GM03348 (cell line): ENCODE results near the gene DMWD.

ENCODE experiments used
- DNase-seq: peaks from one replicate; pipeline ENCODE4 v3.0.0; 2012; ENCODE audit warnings: low spot score

Gene DMWD

DNA sequence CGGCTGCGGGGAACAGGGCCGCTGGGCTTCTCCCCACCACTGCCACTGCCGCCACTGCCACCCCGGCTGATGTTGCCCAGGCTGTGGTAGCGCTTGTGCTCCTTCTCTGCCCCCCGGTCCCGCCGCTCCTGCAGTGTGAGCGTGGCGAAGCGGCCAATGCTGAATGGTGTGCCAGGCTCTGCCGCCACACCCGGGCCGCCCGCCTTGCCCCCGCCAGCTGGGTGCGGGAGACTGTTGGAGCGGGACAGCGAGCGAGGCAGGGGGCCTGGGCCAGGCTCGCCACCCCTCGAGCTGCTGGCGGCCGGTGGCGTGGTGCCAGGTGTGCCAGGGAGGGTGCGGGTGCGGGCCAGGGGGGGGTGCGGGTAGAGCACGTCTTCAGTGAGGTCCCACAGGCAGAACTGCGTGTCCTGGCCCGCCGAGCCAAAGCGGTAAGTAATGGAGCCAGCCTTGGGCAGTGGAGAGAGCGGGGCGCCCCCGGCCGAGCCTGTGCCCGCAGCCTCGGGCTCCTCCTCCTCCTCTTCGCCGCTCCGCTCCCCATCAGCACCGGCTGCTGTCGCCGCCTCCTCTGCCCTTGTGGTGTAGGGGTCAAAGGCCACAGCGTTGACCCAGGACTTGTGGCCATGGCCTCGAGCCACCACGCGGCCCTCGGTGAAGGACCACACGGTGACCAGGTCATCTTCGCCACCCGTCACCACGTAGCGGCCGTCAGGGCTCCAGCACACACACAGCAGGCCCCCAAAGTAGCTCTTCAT is 6.7 kb downstream of the DMWD start:
- DNase-seq: no peak

DNA sequence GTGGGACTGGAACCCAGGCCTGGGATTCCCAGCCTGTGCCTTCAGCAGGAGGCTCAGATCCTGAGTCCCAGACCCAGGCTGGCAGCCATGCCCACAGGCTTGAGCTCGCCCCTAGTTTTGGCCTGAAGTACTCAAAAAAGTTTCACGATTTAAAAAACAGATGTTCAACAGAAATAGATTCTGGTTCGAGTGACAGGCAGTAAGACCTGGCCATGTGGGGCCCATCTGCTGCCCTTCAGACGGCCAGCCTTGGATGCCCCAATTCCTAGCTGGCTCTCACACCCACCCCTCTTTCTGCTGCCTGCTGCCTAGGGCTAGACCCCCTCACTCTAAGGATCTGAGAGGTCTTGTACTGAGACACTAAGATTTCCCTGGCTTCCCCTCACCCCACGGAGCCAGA is 7.5 kb downstream of the DMWD start:
- DNase-seq: no peak

DNA sequence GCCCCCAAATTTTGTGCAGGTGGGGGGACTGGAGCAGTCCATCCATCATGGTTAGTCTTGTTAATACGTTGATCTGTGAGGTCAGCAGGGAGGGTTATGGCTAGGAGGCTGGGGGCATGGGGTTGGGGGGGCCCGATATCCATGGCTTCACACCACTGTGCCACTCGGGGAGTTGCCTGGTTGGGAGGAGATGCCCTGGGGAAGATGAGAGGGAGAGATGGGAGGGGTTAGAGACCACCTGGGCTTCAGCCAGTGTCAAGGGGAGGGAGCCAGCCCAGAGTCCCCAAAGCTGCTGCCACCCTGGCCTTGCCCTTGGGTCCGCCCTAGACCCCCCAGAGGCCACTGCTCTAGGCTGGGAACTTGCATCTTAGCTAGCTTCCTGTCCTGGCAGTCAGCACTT is 8.5 kb downstream of the DMWD start:
- DNase-seq: no peak

DNA sequence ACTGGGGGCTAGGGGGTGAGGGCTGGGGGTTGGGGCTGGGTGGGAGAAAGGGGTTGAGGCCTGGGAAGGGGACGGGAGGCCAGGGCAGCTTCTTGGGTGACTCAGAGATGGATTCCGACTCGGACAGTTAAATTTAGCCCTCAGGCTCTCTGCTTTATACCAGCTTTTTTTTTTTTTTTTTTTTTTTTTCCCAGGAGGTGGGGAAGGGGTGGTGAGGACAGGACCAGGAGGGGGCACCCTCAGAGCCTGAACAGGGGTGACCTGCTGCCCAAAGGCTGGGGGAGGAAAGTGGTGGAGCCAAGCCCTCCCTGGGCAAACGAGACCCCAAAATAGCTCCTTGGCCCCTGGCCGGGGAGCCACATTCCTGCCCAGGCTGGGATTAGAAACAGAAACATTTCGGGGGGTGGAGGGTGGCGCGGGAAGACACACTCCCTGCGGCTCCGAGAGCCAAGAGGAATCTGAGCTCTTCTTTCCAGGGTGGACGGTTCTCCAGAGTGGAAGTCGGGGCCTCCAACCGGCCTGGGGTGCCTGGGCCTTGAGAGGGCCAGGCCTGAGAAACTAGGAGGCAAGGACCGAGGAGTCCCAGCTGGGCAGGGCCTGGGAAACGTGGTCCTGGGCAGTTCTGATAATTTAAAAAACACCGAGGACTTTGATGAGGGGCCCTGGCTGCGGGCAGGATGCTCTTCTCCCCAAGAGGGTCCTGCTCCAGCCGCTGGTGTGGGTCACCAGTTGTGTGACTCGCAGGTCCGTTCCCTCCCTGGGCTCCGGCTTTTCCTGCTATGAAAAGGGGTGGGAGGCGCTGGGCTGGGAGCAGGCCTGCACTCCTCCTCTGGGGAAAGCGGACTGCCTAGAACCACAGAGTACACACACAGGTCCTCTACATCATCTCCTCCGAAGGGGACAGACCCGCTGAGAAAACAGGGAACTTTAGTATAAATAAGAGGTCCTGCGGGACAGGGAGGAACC is 9.5 kb downstream of the DMWD start:
- DNase-seq: peak; percentile 83

DNA sequence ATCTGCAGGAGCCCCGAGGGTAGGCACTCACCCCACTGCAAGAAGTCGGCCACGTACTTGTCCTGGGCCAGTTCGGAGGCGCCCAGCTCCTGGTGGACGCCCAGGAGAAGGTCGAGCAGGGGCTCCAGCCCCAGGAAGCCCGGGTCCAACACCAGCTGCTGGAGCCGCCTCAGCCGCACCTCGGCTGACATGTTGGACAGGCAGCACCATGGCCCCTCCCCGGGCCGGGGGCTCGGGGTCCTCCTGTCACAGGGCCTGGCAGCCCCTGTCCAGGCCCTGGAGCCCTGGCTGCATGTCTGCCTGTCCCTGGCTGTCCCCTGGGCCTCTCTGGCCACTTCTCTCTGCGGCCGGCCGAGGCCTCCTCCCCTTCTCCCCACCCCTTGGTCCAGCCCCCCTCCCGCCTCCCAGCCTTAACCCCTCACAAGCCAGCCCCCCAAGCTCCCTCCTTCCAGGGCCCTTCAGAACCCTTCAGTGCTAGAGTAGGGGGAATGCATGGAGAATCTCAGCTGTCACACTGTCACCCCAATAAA is 10.4 kb downstream of the DMWD start, which contains the start of gene DMPK:
Gene DMPK, minus strand, starts transcription at position 329 of the 530 bp plus-strand sequence. Its CDS starts 138 bp downstream, at position 191.
- DNase-seq: peak; percentile 78

DNA sequence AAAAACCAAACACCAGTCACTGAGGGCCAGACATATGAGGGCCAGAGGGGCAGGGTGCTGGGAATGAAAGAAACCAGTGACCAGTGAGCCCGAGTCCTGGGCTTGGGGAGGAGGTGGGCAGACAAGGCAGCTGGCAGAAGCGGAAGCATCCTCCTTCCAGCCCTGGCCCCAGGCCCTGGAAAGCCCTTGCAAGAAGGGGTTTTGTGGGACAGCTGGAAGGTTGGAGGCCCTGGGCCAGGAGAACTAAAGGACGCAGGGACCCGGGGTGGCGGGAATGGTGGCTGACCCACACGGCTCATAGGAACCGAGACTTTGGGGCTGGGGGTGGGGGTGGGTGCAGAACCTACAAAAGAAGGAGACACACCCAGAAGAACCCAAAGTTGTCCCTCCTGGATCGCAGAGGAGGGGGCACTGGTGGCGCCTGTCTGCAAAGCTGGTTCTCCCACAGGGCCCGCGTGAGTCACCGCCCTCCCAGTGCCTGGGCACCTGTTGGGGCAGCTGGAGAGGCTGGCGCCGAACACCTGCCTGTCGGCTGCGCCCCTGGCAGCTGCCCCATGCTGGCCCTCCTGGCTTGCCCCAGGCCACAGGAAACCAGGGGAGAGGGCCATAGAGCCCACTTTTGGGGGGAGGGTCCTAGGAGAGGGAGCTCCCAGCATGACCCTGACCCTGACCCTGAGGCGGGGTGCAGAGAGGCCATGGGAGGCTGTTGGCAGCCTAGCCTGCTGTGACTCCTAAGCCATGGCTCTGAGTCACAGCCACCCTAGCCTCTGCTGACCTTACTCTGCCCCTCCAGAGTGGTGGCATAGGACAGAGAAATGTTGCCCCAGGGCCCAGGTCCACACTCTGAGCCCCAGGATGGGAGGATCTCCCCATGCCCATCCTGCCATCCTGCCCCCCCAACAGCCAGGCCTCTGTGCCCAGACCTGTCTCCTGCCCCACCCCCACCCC is 11.2 kb downstream of the DMWD start:
- DNase-seq: no peak

DNA sequence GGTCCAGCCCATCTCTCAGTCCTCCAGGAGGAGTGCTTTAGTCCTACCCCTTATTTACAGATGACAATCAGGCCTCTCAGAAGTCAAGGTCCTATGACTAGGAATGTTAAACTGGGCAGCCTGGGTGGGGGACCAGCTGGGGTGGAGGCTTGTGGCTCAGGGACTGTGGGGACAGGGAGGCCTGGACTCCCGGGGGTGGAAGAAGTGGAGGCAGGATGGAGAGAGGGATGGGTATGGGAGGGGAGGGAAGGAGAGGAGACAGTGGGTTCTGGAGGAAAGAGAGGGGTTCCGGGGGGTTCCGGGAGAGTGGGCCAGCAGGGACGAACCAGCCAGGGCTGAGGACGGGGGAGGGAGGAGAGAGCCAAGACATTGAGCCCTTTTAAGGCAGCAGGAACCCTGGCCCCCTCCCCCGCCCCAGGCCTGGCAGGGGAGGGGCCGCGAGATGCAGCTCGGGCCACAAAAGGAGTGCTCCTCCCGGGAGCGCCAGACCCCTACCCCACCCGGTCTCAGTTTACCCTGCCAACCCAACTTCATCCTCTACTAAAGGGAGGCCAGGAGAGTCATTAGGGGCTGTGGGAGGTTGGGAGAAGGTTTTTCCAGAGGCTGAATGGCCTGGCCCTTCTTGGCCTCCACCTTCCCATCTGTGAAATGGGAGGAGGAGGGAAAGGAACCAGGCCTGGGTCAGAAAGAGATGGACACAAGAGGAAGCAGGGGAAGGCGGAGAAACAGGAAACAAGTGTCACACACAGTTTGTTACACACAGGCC is 12.0 kb downstream of the DMWD start:
- no peak for DNase-seq

DNA sequence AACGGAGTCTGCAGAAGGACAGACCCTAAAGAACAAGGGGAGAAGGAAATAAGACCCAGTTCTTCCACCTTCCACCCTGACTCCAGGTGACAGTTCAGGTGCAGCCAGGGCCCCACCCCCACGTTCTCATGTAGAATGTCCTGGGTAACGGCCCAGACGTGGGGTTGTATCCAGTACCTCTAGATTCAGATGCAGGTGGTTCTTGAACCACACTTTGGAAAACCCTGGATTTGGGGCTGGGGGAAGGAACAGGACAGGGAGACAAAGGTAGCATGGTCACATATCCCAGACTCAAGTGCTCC is 12.5 kb downstream of the DMWD start:
- DNase-seq: no peak

DNA sequence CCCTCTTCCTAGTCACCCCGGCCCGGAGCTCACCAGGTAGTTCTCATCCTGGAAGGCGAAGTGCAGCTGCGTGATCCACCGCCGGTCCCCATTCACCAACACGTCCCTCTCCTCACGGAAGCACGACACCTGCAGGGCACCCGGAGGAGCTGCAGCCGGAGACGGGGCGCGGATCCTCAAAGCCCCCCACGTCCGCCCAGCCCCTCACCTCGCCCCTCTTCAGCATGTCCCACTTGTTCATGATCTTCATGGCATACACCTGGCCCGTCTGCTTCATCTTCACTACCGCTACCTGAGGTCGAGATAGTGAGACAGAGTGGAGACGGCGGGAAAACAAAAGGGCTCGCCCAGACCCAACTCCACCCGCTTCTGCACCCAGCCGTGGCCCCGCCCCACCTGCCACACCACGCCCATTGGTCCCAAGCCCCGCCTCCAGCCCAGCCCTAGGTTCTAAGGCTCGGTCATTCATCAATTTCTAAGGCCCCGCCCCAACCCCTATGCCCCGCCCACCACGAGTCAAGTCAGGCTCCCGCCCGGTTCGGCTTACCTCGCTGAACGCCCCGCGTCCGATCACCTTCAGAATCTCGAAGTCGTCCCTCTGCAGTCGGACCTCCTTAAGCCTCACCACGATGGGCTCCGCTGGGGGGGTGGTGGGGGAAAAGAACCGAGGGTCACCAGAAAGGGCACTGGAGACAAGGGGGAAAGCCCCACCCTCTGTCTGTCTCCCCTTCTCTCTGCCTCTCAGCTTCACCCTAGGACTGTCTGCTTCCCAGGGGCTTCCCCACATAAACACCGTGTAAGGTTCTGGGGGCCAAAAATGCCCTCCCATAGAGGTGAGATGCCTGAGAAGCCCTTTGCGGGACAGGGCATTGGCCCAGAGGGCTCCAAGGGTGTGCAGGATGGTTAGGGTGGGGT is 13.2 kb downstream of the DMWD start:
- DNase-seq: peak; percentile 75

DNA sequence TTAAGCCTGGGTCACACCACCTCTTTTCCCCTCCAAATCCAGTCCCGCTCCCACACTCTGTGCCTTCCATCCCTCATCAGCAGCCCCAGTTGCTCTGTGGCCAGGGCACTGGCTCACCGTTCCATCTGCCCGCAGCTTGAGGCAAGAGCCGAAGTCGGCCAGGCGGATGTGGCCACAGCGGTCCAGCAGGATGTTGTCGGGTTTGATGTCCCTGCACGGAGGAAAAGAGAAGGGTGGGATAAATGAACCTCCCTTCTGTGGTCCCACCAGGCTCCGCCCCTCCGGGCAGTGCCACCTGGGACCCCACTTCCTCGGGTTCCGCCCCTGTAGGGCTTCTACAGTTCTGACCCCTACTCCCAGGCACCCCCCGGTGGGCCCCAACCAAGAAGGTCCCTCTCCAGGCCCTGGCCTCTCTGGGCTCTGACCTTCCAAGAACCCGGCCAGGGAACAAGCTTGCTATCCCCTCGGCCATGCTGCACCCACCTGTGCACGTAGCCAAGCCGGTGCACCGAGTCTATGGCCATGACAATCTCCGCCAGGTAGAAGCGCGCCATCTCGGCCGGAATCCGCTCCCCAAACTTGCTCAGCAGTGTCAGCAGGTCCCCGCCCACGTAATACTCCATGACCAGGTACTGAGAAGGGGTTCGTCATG is 14.5 kb downstream of the DMWD start:
- no peak for DNase-seq

DNA sequence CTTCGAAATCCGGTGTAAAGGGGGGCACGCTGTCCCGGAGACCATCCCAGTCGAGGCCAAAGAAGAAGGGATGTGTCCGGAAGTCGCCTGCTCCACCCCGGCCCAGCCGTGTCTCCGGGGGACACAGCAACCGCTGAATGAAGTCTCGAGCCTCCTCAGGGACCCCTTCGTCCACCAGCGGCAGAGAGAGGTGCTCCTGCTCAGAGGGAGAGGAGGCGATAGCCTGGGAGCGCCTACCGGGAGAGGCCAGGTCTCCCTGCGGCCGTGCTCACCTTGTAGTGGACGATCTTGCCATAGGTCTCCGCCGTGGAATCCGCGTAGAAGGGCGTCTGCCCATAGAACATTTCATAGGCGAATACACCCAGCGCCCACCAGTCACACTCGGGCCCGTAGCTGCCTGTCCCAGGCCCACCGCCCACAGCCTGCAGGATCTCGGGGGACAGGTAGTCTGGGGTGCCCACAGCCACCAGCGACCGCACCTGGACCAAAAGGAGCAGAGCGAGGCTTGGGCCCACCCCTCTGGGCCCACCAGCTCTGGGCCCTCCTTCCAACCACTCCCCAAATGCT is 15.2 kb downstream of the DMWD start:
- DNase-seq: no peak

DNA sequence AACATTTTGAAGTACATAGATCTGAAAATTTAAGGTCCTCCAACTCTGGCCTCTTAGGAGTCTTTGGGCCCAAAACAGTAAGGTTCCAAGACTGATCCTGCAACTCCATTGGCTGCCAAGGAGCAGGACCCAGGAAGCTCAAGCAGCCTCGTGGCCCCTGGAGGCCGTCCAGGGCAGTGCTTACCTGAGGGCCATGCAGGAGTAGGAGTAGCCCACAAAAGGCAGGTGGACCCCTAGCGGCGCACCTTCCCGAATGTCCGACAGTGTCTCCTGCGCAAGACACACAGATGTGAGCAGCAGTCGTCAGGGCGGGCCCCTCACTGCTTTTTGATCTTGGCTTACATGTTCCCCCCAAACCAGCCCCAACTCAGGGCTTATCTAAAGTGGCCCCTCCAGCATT is 17.9 kb downstream of the DMWD start:
- no peak for DNase-seq

DNA sequence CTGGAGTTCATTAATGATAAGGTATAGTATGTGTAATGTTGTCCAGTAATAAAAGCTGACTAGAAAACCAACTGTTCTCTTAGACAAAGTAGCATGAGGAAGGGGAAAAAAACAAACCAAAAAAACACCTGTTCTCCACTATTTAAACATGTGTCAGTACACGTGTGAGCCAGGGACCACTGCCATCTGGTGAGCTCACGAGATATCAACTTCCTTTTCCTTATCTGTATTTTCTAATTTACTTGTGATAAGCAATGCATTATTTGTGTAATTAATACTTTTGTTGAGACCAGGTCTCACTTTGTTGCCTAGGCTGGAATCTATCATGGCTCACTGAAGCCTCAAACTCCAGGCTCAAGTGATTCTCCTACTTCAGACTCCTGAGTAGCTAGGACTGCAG is 19.3 kb downstream of the DMWD start:
- no peak for DNase-seq

DNA sequence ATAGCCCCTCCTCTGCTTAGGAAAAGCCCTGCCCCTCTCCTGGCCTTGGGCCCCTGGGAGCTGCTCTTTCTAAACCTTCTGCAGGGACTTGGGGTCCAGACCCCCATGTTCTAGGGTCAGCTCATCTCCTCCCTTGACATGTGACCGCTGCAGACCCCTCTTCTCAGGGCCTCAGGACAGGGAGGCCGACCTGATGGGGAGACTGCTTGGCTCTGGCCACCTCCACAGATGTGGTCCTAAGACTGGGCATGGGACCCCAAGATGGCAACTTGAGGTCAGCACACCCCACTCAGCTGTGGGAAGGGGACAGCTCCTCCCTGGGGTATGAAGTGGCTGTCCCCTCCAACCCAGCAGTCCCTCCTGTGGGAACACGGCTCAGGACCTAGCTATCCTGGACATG is 19.7 kb downstream of the DMWD start:
- DNase-seq: no peak

DNA sequence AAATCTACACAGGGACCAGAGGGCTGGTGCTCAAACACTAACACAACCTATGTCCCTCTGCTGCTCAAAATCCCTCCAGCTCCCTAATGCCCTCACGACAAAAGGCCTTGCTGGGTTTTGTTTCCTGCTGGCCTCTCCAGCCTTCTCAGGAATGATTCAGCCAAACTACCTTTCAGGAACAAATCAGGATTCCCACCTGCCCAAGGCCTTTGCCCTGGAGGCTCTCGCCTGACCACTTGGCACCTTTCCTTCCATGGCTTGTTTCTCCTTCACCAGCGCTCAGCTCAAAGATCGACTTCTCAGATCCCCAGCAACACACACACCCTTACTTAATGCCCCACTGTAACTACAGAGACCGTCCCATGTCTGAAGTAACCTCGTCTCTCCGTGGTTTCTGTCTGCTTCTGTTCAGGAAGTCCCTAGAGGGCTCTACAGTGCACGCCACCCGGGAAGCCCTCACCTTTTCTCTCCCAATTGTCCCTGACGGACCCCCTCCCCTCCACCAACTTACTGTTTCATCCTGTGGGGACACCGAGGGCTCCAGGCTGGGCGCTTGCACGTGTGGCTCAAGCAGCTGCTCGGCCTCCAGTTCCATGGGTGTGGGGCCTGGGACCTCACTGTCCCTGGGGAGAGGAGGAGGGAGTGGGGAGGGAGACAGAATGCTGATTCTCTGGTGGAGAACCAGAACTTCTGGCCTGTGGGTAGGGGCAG is 20.4 kb downstream of the DMWD start:
- no peak for DNase-seq

DNA sequence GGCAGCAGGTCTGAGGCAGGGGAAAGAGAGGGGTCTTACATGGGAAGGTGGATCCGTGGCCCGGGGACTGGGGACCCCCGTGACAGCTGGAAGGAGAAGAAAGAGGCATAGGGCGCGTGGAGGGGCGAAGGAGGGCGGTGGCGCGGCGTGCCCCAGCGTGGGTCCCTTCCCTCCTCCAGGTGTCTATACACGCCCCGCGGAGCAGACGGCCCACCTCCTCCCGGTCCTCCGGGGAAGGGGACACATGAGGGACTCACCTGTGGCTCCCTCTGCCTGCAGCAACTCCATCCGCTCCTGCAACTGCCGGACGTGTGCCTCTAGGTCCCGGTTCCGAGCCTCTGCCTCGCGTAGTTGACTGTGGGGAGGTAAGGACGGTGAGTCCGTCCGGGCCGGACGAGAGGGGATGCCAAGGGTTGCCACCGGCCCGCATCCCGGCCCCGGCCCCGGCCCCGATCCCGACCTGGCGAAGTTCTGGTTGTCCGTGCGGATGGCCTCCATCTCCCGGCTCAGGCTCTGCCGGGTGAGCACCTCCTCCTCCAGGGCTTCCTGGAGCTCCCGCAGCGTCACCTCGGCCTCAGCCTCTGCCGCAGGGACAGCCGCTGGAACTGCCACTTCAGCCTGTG is 21.2 kb downstream of the DMWD start:
- no peak for DNase-seq

DNA sequence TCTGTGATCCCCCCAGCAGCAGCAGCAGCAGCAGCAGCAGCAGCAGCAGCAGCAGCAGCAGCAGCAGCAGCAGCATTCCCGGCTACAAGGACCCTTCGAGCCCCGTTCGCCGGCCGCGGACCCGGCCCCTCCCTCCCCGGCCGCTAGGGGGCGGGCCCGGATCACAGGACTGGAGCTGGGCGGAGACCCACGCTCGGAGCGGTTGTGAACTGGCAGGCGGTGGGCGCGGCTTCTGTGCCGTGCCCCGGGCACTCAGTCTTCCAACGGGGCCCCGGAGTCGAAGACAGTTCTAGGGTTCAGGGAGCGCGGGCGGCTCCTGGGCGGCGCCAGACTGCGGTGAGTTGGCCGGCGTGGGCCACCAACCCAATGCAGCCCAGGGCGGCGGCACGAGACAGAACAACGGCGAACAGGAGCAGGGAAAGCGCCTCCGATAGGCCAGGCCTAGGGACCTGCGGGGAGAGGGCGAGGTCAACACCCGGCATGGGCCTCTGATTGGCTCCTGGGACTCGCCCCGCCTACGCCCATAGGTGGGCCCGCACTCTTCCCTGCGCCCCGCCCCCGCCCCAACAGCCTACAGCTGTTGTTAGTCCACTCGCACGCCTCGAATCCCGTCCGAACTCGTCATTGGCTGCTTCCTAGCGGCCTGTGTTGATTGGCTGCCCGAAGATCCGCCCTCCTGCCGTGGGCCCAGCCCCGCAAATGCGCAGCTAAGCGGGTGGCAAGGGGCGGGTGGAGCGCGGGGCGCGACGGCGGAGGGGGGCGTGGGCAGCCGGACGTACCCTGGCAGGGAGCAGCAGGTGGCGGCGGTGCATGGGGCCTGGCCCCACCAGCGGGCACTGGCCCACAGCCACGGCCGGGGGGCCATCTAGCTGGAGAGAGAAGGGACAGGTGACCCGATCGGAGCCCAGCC is 22.2 kb downstream of the DMWD start:
- peak; percentile 96 for DNase-seq
